Panc1 (cell line): Measurements from ENCODE around the gene KCNAB1. TPM values are rescaled to one million over a fixed set of nuclear protein-coding genes. Genes with fewer than 3 reads are reported as not detected.

Source experiments
- ATAC-seq: fragments of 200-7000 bp; cut with Tn5 transposase; 2 replicates; pipeline ENCODE4 v1.9.1; 2020; ENCODE audit warnings: mild to moderate bottlenecking, moderate library complexity
- BruUV-seq: library from RNA; stranded (reverse); fragments of 400-500 nt; replicated peaks from 2 replicates; lab custom pipeline; 2021; lab: Mats Ljungman, UMichigan
- CTCF ChIA-PET: fragments of 300-600 bp; sonication (Branson Sonifier 250); formaldehyde crosslinking; loops from one replicate; lab custom pipeline; 2022; ENCODE audit warnings: antibody characterized with exemption; lab: Charles Lee
- POLR2A ChIA-PET: fragments of 300-600 bp; sonication (Branson Sonifier 250); formaldehyde crosslinking; loops from one replicate; lab custom pipeline; 2022; ENCODE audit warnings: antibody characterized with exemption; lab: Charles Lee
- DNase-seq: peaks from one replicate; pipeline ENCODE4 v3.0.0-alpha.2; 2010; ENCODE audit warnings: low read depth, low spot score
- H3K27ac ChIP-seq: 2 replicates; pipeline ENCODE4 v1.5.1; 2011; ENCODE audit warnings: mild to moderate bottlenecking, low read length, inconsistent platforms
- H3K27me3 ChIP-seq: fragments of 200-500 bp; sonication (Bioruptor generic); 2 replicates; pipeline ENCODE4 v1.6.0; 2014; ENCODE audit warnings: low read length, inconsistent platforms; ENCODE audit not compliant: control insufficient read depth, insufficient read depth
- H3K36me3 ChIP-seq: fragments of 200-500 bp; sonication (Bioruptor generic); 2 replicates; pipeline ENCODE4 v1.5.1; 2014; ENCODE audit warnings: inconsistent platforms, mild to moderate bottlenecking, low read length, moderate library complexity; ENCODE audit not compliant: control insufficient read depth, insufficient read depth
- H3K4me1 ChIP-seq: 2 replicates; pipeline ENCODE4 v1.5.1; 2011; ENCODE audit warnings: inconsistent platforms, mild to moderate bottlenecking, low read length, moderate library complexity; ENCODE audit not compliant: control insufficient read depth, insufficient read depth
- H3K4me3 ChIP-seq, 2 experiments: 2 replicates each; pipeline ENCODE4 v1.5.1; 2011 to 2012; ENCODE audit warnings: low read depth in 2 of 2, low read length in 2 of 2, mild to moderate bottlenecking in 2 of 2, inconsistent platforms in 1 of 2, moderate library complexity in 1 of 2
- H3K9me3 ChIP-seq: fragments of 200-500 bp; sonication (Bioruptor generic); 2 replicates; pipeline ENCODE4 v1.5.1; 2014; ENCODE audit warnings: low read depth, mild to moderate bottlenecking, inconsistent platforms, low read length, moderate library complexity; ENCODE audit not compliant: control insufficient read depth, insufficient read depth
- POLR2AphosphoS5 ChIP-seq: IDR thresholded peaks from 2 replicates; pipeline ENCODE4 v1.6.1; 2012; ENCODE audit warnings: mild to moderate bottlenecking, low read depth, low read length, moderate library complexity
- REST ChIP-seq, 2 experiments: IDR thresholded peaks; 2 replicates each; pipeline ENCODE4 v1.6.1; 2011 to 2012; ENCODE audit warnings: low read depth in 2 of 2, control low read depth in 1 of 2, low read length in 1 of 2, mild to moderate bottlenecking in 1 of 2, moderate library complexity in 1 of 2; ENCODE audit not compliant: insufficient read depth in 1 of 2
- SIN3A ChIP-seq: IDR thresholded peaks from 2 replicates; pipeline ENCODE4 v1.6.1; 2012; ENCODE audit warnings: low read depth, mild to moderate bottlenecking, low read length, moderate library complexity, borderline replicate concordance; ENCODE audit not compliant: insufficient read depth
- TCF7L2 ChIP-seq: IDR thresholded peaks from 2 replicates; pipeline ENCODE4 v1.6.1; 2011; ENCODE audit warnings: mild to moderate bottlenecking, low read depth, low read length, inconsistent platforms
- in situ Hi-C: cut with HindIII; loops from 2 replicates; pipeline ENCODE4 v1.10.0; 2016; ENCODE audit warnings: low sequenced_read_pairs, low pct_unique_long_range_greater_than_20kb
- intact Hi-C: fragments of 100-400 bp; cut with micrococcal nuclease; formaldehyde crosslinking; loops from one replicate; pipeline ENCODE4 v1.10.0; 2022; ENCODE audit not compliant: unreplicated experiment
- total RNA-seq: library from RNA; stranded (reverse); gene quantifications from one replicate; pipeline ENCODE4 v1.2.1, GENCODE V29; 2021; ENCODE audit not compliant: unreplicated experiment
- TF ChIP-seq, protein P1 (sequence below): fragments of 450-650 bp; IDR thresholded peaks from 2 replicates; pipeline ENCODE4 v1.5.1; 2017; ENCODE audit warnings: mild to moderate bottlenecking

The KCNAB1 gene
- total RNA-seq, 1 experiment from 2014 or later = not detected

DNA sequence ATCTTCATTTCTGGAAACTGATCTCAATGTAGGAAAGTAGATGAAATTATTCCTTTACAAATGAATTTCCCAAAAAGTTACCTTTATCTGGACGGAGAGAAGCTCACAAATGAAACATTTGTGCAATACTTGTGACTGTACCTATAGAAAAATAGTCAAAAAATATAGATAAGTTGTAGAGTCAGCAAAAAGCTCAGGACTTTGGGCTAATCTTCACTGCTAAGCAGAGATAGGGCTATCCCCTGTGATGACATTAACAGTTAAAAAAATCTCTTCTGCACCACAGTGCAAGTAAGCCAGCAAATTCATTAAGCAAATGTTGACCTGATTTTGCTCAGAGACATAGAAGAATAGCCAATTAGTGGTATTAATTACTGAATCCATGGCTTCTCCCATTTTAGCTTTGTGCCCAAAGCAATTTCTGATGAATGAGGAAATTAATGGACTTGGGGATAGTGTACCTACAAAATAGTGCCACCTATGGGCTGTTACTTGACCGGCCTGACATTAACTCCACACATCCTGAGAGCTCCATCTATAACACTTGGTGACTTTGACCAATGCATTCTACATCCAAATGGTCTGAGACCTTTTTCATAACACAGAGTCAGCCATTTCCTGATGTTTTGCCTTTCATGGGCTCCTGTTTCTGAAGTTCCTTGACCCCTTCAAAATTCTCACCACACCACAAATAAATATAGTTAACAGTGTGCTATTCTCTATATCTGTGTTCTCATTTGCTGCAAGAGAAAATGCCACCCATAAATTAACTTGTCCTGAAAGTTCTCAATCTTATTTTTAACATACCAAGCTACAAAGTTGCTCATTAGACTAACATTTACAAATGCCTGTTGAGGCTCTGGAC, 329.6 kb downstream of the KCNAB1 start:
- CTCF ChIA-PET = interaction anchor here (0.5 to 1.3 kb wide), 8 partner anchors 9 to 415 kb away, joined by 3 to 4 read pairs (median 3); no protein-coding TSS in a partner anchor

DNA sequence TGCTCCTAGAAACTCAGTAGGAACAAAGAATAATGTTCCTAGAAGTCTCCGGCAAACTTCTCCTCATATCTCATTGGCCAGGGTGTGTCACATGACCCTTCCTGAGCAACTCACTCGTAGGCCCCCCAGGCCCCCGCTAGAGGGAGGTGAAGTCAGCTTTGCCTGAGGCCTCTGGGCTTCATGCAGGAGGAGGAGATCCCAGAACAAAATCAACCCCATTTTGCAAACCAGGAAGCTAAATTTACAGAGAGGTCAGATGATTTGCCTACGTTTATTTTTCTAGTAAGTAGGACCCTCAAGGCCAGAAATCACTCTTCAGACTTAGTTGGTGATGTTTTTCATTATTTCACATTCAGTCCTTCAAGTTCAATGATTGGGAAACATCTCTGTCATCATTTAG, 335.5 kb downstream of the KCNAB1 start:
- ChIA-PET CTCF (no interaction called here), POLR2A (no interaction called here)
- no peak overlapping the region for H3K27ac ChIP-seq
- intact Hi-C loops = no loop called here
- no TSS peak for BruUV-seq
- peaks cover 7% of the 10 kb centered on the region; the same call in 1 of the 2 replicates for H3K27me3 ChIP-seq
- H3K4me1 ChIP-seq = no peaks in the 10 kb centered on the region
- no peaks in the 10 kb centered on the region for H3K9me3 ChIP-seq
- in situ Hi-C loops = no loop called here
- DNase-seq (no peak), ATAC-seq (no peak)
- no peaks in the 10 kb centered on the region for H3K36me3 ChIP-seq
- no peak overlapping the region for H3K4me3 ChIP-seq
- no peak for TF ChIP-seq REST (IDR thresholded peaks at IDR 0.05; ENCODE audit: insufficient read depth in 1 of 2, low read depth in 2 of 2, low read length in 1 of 2)
- no peak for TF ChIP-seq SIN3A
- no peak for TF ChIP-seq POLR2AphosphoS5
- TF ChIP-seq TCF7L2 = no peak
- TF ChIP-seq, protein P1, sequence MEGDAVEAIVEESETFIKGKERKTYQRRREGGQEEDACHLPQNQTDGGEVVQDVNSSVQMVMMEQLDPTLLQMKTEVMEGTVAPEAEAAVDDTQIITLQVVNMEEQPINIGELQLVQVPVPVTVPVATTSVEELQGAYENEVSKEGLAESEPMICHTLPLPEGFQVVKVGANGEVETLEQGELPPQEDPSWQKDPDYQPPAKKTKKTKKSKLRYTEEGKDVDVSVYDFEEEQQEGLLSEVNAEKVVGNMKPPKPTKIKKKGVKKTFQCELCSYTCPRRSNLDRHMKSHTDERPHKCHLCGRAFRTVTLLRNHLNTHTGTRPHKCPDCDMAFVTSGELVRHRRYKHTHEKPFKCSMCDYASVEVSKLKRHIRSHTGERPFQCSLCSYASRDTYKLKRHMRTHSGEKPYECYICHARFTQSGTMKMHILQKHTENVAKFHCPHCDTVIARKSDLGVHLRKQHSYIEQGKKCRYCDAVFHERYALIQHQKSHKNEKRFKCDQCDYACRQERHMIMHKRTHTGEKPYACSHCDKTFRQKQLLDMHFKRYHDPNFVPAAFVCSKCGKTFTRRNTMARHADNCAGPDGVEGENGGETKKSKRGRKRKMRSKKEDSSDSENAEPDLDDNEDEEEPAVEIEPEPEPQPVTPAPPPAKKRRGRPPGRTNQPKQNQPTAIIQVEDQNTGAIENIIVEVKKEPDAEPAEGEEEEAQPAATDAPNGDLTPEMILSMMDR = no peak

More for the DNA sequence above, 329.6 kb downstream of the KCNAB1 start:
- in situ Hi-C loops (no loop called here), intact Hi-C loops (no loop called here)
- Histone ChIP-seq H3K27ac (no peak overlapping the region), H3K4me1 (no peaks in the 10 kb centered on the region), H3K27me3 (peaks cover 2% of the 10 kb centered on the region), H3K4me3 (no peak overlapping the region), H3K36me3 (no peaks in the 10 kb centered on the region), H3K9me3 (no peaks in the 10 kb centered on the region)
- peak; percentile 71; the same call in 1 of the 2 replicates for ATAC-seq
- BruUV-seq = no TSS peak
- TF ChIP-seq, protein P1 = peak; percentile 72
- TF ChIP-seq TCF7L2 = no peak
- peak; percentile 12 for DNase-seq
- POLR2A ChIA-PET = no interaction called here
